Right lobe of liver (tissue), 6 donors: Measurements from ENCODE around the gene PRELID2. TPM values are rescaled to one million over a fixed set of nuclear protein-coding genes. Genes with fewer than 3 reads are reported as not detected.

Source experiments
- ATAC-seq, 4 donors: fragments of 200-7000 bp; cut with Tn5 transposase; one replicate each; pipeline ENCODE4 v1.9.1; 2020; ENCODE audit warnings: mild to moderate bottlenecking in 4 of 4, moderate library complexity in 4 of 4
- DNase-seq, 3 donors: peaks; one replicate each; pipeline ENCODE4 v3.0.0-alpha.2; 2020
- H3K27ac ChIP-seq, 3 donors: fragments of 200-600 bp; one replicate each; pipeline ENCODE4 v1.8.0; 2022
- H3K27me3 ChIP-seq, 2 donors: fragments of 200-600 bp; one replicate each; pipeline ENCODE4 v1.8.0; 2022
- H3K36me3 ChIP-seq, 4 donors: fragments of 200-600 bp; sonication (generic) in 1 of 4; one replicate each; pipeline versions ENCODE4 v1.5.1 to v1.8.0; 2017 to 2022; ENCODE audit warnings: control low read depth in 1 of 4
- H3K4me1 ChIP-seq, 4 donors: fragments of 200-600 bp; sonication (generic) in 1 of 4; one replicate each; pipeline versions ENCODE4 v1.5.1 to v1.8.0; 2017 to 2022; ENCODE audit warnings: control low read depth in 1 of 4
- H3K4me3 ChIP-seq, 3 donors: fragments of 200-600 bp; one replicate each; pipeline ENCODE4 v1.8.0; 2022
- H3K9me3 ChIP-seq, 4 donors: fragments of 200-600 bp; sonication (generic) in 1 of 4; one replicate each; pipeline versions ENCODE4 v1.5.1 to v1.8.0; 2017 to 2022; ENCODE audit warnings: control low read depth in 1 of 4
- CTCF ChIP-seq, 4 donors: fragments of 200-600 bp in 3 of 4; fragments of 450-650 bp in 1 of 4; IDR thresholded peaks; one replicate each; pipeline versions ENCODE4 v1.5.1 to v1.8.0; 2016 to 2022; ENCODE audit warnings: antibody characterized with exemption in 4 of 4, mild to moderate bottlenecking in 2 of 4
- POLR2A ChIP-seq: fragments of 450-650 bp; IDR thresholded peaks from one replicate; pipeline ENCODE4 v1.6.1; 2017; ENCODE audit warnings: antibody characterized with exemption, mild to moderate bottlenecking
- WGBS: methylation state at CpG from one replicate; pipeline ENCODE4 v1.1.6; 2018; ENCODE audit warnings: low coverage, low lambda C conversion rate; ENCODE audit not compliant: insufficient coverage; ENCODE audit errors: missing lambda C conversion rate; 5-methylcytosine and 5-hydroxymethylcytosine counted together
- intact Hi-C, 2 donors: fragments of 100-400 bp; cut with DNase I; formaldehyde crosslinking; loops; one replicate each; pipeline versions ENCODE4 v1.11.2 to v1.14.1; 2022
- total RNA-seq, 6 experiments: library from RNA; depleted of rRNA in 2 of 6; stranded (reverse); fragments of >200 nt in 2 of 6; fragmentation: NEBNext Ultra II Directional in 3 of 6; extraction: Animal tissue kit (Norgen Biotek cat#: 25700) in 3 of 6; gene quantifications; one replicate each; pipeline versions ENCODE4 v1.1.0 to v1.2.4, GENCODE V29; 2016 to 2023
- donor health status: DM: no; HTN: yes; CAD: no.
- donor health status: DM: no; HTN: no; CAD: no.
- donor health status: DM: no; HTN: no; CAD: no.
- donor health status: DM: no; HTN: yes; CAD: no.
- donor health status: DM: no; HTN: yes; CAD: no.

PRELID2 gene
- total RNA-seq, 6 experiments from 2014 or later: 2.6 to 9.3 (median 4.1) TPM

- intact Hi-C loops: no loop called here
- Histone ChIP-seq H3K4me1 (no peaks in the 10 kb centered on the region), H3K27me3 (no peaks in the 10 kb centered on the region), H3K9me3 (no peaks in the 10 kb centered on the region), H3K36me3 (no peaks in the 10 kb centered on the region), H3K4me3 (no peak overlapping the region), H3K27ac (no peak overlapping the region)
- WGBS: 46% methylated on average over 2 of the region's 2 CpGs
- ATAC-seq: peak in 3 of 4 donors; percentile 32 to 74 (median 71)
- TF ChIP-seq POLR2A (no peak), CTCF (IDR thresholded peaks at IDR 0.05) (no peak)
- DNase-seq: no peak
These were observed 122.9 kb downstream of the PRELID2 start for GRCh38 chr5:145712245-145712644.

- WGBS: 100% methylated on average over 1 of the region's 3 CpGs
- no peak for ATAC-seq
- TF ChIP-seq CTCF (IDR thresholded peaks at IDR 0.05): no peak
- Histone ChIP-seq H3K27me3 (no peaks in the 10 kb centered on the region), H3K9me3 (no peaks in the 10 kb centered on the region), H3K4me3 (no peak overlapping the region), H3K4me1 (no peaks in the 10 kb centered on the region), H3K36me3 (no peaks in the 10 kb centered on the region), H3K27ac (no peak overlapping the region)
- DNase-seq: no peak
- intact Hi-C loops: no loop called here
These were observed 123.7 kb downstream of the PRELID2 start for GRCh38 chr5:145711417-145711816.

Other genes with a start within 250 kb of the PRELID2 start
- not detected for gene GRXCR2, start 37.7 kb upstream of the PRELID2 start, total RNA-seq
- 10 to 100 TPM in 2 of 6 experiments, 1 to 10 TPM in 4; 2.7 to 20.6 (median 5.8) TPM for gene SH3RF2, start 101.2 kb upstream of the PRELID2 start, total RNA-seq